HG03159 (cell line): ENCODE results near the gene SLC44A5.
"Not testable (repeated sequence)": the region's sequence is repeated elsewhere in the genome, so short reads cannot be mapped to it uniquely, and the experiment has no call there.

Source experiments
- ATAC-seq: cut with Tn5 transposase; IDR thresholded peaks from one replicate; pipeline ENCODE4 v1.9.1; 2021; ENCODE audit warnings: mild to moderate bottlenecking, moderate library complexity; ENCODE audit not compliant: unreplicated experiment

The SLC44A5 gene

GRCh38 chr1:75203415-75204277, 407.3 kb downstream of the SLC44A5 start:
- peak; percentile 93 for ATAC-seq

- ATAC-seq, result no peak
Observed at GRCh38 chr1:75202751-75203150, 408.2 kb downstream of the SLC44A5 start.

- no peak for ATAC-seq
Observed at GRCh38 chr1:75198761-75199160, 412.2 kb downstream of the SLC44A5 start.

- ATAC-seq, result no peak
Observed at GRCh38 chr1:75198163-75198562, 412.8 kb downstream of the SLC44A5 start.

- ATAC-seq, result no peak
Observed at GRCh38 chr1:75188892-75189291, 422.0 kb downstream of the SLC44A5 start.

GRCh38 chr1:75181214-75181955, 429.5 kb downstream of the SLC44A5 start:
- ATAC-seq, result not testable (repeated sequence)

- no peak for ATAC-seq
Observed at GRCh38 chr1:75174031-75174760, 436.7 kb downstream of the SLC44A5 start.

- no peak for ATAC-seq
Observed at GRCh38 chr1:75172556-75172955, 438.4 kb downstream of the SLC44A5 start.

GRCh38 chr1:75171876-75172275, 439.0 kb downstream of the SLC44A5 start:
- ATAC-seq, result no peak

- no peak for ATAC-seq
Observed at GRCh38 chr1:75170981-75171380, 439.9 kb downstream of the SLC44A5 start.

- no peak for ATAC-seq
Observed at GRCh38 chr1:75170011-75170410, 440.9 kb downstream of the SLC44A5 start.

- no peak for ATAC-seq
Observed at GRCh38 chr1:75166821-75167220, 444.1 kb downstream of the SLC44A5 start.

GRCh38 chr1:75165264-75165663, 445.6 kb downstream of the SLC44A5 start:
- ATAC-seq, result peak; percentile 69

GRCh38 chr1:75159154-75159553, 451.8 kb downstream of the SLC44A5 start:
- ATAC-seq, result no peak
